Brain microvascular endothelial cell (primary cell): ENCODE results near the gene TAMALIN.

Experiments
- DNase-seq: peaks from one replicate; pipeline ENCODE4 v3.0.0-alpha.2; 2020
- H3K27ac ChIP-seq: fragments of 250-450 bp; sonication (Bioruptor Pico); 2 replicates; pipeline ENCODE4 v1.5.1; 2020; ENCODE audit warnings: mild to moderate bottlenecking, moderate library complexity
- H3K27me3 ChIP-seq: fragments of 250-450 bp; sonication (Bioruptor Pico); replicated peaks from 2 replicates; pipeline ENCODE4 v1.5.1; 2020; ENCODE audit warnings: mild to moderate bottlenecking
- H3K36me3 ChIP-seq: fragments of 250-450 bp; sonication (Bioruptor Pico); replicated peaks from 2 replicates; pipeline ENCODE4 v1.5.1; 2020; ENCODE audit warnings: mild to moderate bottlenecking
- H3K4me3 ChIP-seq: 2 replicates; pipeline ENCODE4 v1.5.1; 2011; ENCODE audit warnings: low read depth, mild to moderate bottlenecking, control low read depth, low read length, moderate library complexity
- in situ Hi-C: cut with HindIII; loops from 2 replicates; pipeline ENCODE4 v1.10.0; 2017; ENCODE audit warnings: low sequenced_read_pairs, low pct_ligation_motif_present
- TF ChIP-seq, protein P1 (sequence below): IDR thresholded peaks from 2 replicates; pipeline ENCODE4 v1.5.1; 2011; ENCODE audit warnings: low read depth, mild to moderate bottlenecking, moderate library complexity, low read length, control low read depth, inconsistent platforms; ENCODE audit errors: missing control alignments

TAMALIN gene

GRCh38 chr12:52006726-52007157 lies at the start of gene TAMALIN:
Gene TAMALIN (plus strand): TSS chr12:52006946. CDS start chr12:52007020, 74 bp downstream.
- H3K4me3 ChIP-seq, result peak within 1 kb of the TSS; percentile 64
- no peak within 1 kb of the TSS for H3K27ac ChIP-seq
- TF ChIP-seq, protein P1, sequence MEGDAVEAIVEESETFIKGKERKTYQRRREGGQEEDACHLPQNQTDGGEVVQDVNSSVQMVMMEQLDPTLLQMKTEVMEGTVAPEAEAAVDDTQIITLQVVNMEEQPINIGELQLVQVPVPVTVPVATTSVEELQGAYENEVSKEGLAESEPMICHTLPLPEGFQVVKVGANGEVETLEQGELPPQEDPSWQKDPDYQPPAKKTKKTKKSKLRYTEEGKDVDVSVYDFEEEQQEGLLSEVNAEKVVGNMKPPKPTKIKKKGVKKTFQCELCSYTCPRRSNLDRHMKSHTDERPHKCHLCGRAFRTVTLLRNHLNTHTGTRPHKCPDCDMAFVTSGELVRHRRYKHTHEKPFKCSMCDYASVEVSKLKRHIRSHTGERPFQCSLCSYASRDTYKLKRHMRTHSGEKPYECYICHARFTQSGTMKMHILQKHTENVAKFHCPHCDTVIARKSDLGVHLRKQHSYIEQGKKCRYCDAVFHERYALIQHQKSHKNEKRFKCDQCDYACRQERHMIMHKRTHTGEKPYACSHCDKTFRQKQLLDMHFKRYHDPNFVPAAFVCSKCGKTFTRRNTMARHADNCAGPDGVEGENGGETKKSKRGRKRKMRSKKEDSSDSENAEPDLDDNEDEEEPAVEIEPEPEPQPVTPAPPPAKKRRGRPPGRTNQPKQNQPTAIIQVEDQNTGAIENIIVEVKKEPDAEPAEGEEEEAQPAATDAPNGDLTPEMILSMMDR, result no peak
- no peaks in the 10 kb centered on the region for H3K36me3 ChIP-seq
- H3K27me3 ChIP-seq, result peaks cover 16% of the 10 kb centered on the region
- DNase-seq, result no peak
- in situ Hi-C loops, result no loop called here

DNA sequence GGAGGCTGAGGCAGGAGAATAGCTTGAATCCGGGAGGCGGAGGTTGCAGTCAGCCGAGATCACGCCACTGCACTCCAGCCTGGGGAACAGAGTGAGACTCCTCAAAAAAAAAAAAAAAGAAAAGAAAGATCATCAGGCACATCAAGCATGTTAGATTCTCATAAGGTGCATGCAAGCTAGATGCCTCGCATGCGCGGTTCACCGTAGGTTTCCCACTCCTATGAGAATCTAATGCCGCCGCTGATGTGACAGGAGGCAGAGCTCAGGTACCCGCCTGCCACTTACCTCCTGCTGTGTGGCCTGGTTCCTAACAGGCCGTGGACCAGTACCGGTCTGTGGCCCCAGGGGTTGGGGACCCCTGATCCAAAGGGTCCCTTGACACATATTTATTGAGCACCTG lies 48.2 kb upstream of the TAMALIN start:
- H3K4me3 ChIP-seq, result no peak overlapping the region
- no peaks in the 10 kb centered on the region for H3K27me3 ChIP-seq

GRCh38 chr12:51959211-51959610 lies 47.5 kb upstream of the TAMALIN start:
- H3K36me3 ChIP-seq, result no peaks in the 10 kb centered on the region
- H3K27me3 ChIP-seq, result no peaks in the 10 kb centered on the region
- H3K4me3 ChIP-seq, result no peak overlapping the region
- DNase-seq, result no peak
- TF ChIP-seq, protein P1, result no peak
- in situ Hi-C loops, result no loop called here
- no peak overlapping the region for H3K27ac ChIP-seq

More for the DNA sequence above, 48.2 kb upstream of the TAMALIN start:
- Histone ChIP-seq H3K27ac (no peak overlapping the region), H3K36me3 (no peaks in the 10 kb centered on the region)
- in situ Hi-C loops, result no loop called here
- no peak for DNase-seq
- TF ChIP-seq, protein P1, result no peak

DNA sequence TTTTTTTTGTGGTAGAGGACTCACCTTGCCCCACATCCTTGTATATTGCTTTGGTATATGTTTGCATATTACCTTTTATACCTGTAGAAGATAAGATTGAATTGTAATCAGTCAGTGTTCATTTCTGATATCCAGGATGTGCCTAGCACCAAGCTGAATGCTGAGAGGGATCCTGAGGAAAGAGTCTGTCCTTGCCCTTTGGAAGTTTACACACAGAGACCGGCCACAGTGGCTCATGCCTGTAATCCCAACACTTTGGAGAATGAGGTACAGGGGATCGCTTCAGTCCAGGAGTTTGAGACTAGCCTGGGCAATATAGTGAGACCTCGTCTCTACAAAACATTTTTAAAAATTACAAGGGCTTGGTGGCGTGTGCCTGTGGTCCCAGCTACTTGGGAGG lies 46.8 kb upstream of the TAMALIN start:
- TF ChIP-seq, protein P1, result no peak
- no peaks in the 10 kb centered on the region for H3K27me3 ChIP-seq
- in situ Hi-C loops, result no loop called here
- H3K27ac ChIP-seq, result no peak overlapping the region
- no peaks in the 10 kb centered on the region for H3K36me3 ChIP-seq
- no peak for DNase-seq
- H3K4me3 ChIP-seq, result no peak overlapping the region

- no peak overlapping the region for H3K27ac ChIP-seq
- in situ Hi-C loops, result no loop called here
- no peak for DNase-seq
- H3K27me3 ChIP-seq, result no peaks in the 10 kb centered on the region
- no peak overlapping the region for H3K4me3 ChIP-seq
- TF ChIP-seq, protein P1, result no peak
- H3K36me3 ChIP-seq, result no peaks in the 10 kb centered on the region
Observed at GRCh38 chr12:51960488-51960887, 46.3 kb upstream of the TAMALIN start.

DNA sequence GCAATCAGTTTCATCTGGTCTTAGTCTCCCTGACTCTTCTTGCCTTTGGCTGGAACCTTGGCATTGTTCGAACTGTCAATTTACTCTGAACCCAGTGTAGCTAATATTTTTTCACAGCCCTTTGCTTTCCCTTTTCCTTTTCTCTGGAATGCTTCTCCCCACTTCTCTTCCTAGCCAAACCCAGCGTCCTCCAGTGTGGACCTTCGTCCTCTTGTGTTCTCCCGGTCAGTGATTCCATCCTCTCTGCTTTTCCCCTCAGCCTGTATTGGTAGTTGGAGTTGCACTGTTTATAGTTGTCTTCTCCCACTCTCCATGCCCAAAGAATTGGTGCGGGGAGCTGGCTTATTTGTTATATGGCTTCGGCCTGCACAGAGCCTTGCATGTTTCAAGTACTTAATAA lies 45.9 kb upstream of the TAMALIN start:
- Histone ChIP-seq H3K4me3 (no peak overlapping the region), H3K36me3 (no peaks in the 10 kb centered on the region), H3K27ac (no peak overlapping the region), H3K27me3 (no peaks in the 10 kb centered on the region)
- in situ Hi-C loops, result no loop called here
- TF ChIP-seq, protein P1, result no peak
- no peak for DNase-seq
